Prostate gland (tissue), 2 donors: ENCODE results near the gene COPG2.

Experiments used
- POLR2A ChIP-seq: fragments of 450-650 bp; IDR thresholded peaks from one replicate; pipeline ENCODE4 v1.6.1; 2016; ENCODE audit warnings: antibody characterized with exemption, mild to moderate bottlenecking
- POLR2AphosphoS5 ChIP-seq: sonication (generic); formaldehyde crosslinking; IDR thresholded peaks from one replicate; pipeline ENCODE4 v1.6.1; 2017; ENCODE audit warnings: antibody characterized with exemption
- TF ChIP-seq, protein P1 (sequence below), 4 experiments: fragments of 200-600 bp in 2 of 4; fragments of 450-650 bp in 2 of 4; sonication (generic) in 2 of 4; IDR thresholded peaks; 1 replicate in 3 of 4; 2 replicates in 1 of 4; pipeline ENCODE4 v1.5.1; 2016 to 2019; ENCODE audit warnings: antibody characterized with exemption in 4 of 4, mild to moderate bottlenecking in 2 of 4, moderate library complexity in 2 of 4

DNA sequence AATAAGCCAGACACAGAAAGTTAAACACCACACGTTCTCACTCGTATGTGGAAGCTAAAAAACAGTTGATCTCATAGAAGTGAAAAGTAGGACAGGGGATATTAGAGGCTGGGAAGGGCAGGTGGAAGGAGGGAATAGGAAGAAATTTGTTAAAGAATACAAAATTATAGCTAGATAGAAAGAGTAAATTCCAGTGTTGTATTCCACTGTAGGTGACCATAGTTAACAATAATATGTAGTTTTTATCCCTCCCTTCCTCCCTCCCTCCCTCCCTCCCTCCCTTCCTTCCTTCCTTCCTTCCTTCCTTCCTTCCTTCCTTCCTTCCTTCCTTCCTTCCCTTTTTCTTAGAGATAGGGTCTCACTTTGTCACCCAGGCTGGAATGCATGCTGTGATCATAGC lies 196.6 kb downstream of the COPG2 start:
- no peak for TF ChIP-seq POLR2A
- TF ChIP-seq POLR2AphosphoS5: no peak
- TF ChIP-seq, protein P1, sequence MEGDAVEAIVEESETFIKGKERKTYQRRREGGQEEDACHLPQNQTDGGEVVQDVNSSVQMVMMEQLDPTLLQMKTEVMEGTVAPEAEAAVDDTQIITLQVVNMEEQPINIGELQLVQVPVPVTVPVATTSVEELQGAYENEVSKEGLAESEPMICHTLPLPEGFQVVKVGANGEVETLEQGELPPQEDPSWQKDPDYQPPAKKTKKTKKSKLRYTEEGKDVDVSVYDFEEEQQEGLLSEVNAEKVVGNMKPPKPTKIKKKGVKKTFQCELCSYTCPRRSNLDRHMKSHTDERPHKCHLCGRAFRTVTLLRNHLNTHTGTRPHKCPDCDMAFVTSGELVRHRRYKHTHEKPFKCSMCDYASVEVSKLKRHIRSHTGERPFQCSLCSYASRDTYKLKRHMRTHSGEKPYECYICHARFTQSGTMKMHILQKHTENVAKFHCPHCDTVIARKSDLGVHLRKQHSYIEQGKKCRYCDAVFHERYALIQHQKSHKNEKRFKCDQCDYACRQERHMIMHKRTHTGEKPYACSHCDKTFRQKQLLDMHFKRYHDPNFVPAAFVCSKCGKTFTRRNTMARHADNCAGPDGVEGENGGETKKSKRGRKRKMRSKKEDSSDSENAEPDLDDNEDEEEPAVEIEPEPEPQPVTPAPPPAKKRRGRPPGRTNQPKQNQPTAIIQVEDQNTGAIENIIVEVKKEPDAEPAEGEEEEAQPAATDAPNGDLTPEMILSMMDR (IDR thresholded peaks at IDR 0.05): no peak
